NCI-H1436 treated with DMSO at 0.1 percent for 48 hours (cell line): ENCODE data around the gene DPYD.

Experiments
- DNase-seq: peaks from one replicate; lab custom pipeline; 2025; lab: John Stamatoyannopoulos, UW

The DPYD gene

GRCh38 chr1:97906567-97907241, 14.1 kb downstream of the DPYD start:
- DNase-seq, result peak; percentile 21

- DNase-seq, result no peak
These were observed 15.5 kb downstream of the DPYD start for GRCh38 chr1:97905141-97905940.

GRCh38 chr1:97904534-97904933, 16.3 kb downstream of the DPYD start:
- no peak for DNase-seq

- no peak for DNase-seq
These were observed 17.2 kb downstream of the DPYD start for GRCh38 chr1:97903626-97904025.

- no peak for DNase-seq
These were observed 18.8 kb downstream of the DPYD start for GRCh38 chr1:97902067-97902466.

GRCh38 chr1:97901017-97901658, 19.7 kb downstream of the DPYD start:
- DNase-seq, result no peak

GRCh38 chr1:97898948-97899347, 21.9 kb downstream of the DPYD start:
- no peak for DNase-seq

- DNase-seq, result no peak
These were observed 25.6 kb downstream of the DPYD start for GRCh38 chr1:97895278-97895677.

- DNase-seq, result no peak
These were observed 27.0 kb downstream of the DPYD start for GRCh38 chr1:97893844-97894243.

- no peak for DNase-seq
These were observed 34.6 kb downstream of the DPYD start for GRCh38 chr1:97886199-97886598.

GRCh38 chr1:97883823-97884222, 37.0 kb downstream of the DPYD start:
- no peak for DNase-seq

GRCh38 chr1:97877307-97877706, 43.5 kb downstream of the DPYD start:
- DNase-seq, result no peak

- DNase-seq, result no peak
These were observed 44.8 kb downstream of the DPYD start for GRCh38 chr1:97875996-97876395.

GRCh38 chr1:97870589-97870988, 50.2 kb downstream of the DPYD start:
- DNase-seq, result peak; percentile 98

- DNase-seq, result no peak
These were observed 51.4 kb downstream of the DPYD start for GRCh38 chr1:97869441-97869840.

GRCh38 chr1:97867127-97867526, 53.7 kb downstream of the DPYD start:
- DNase-seq, result no peak

- no peak for DNase-seq
These were observed 56.2 kb downstream of the DPYD start for GRCh38 chr1:97864615-97865014.

GRCh38 chr1:97853221-97853620, 67.6 kb downstream of the DPYD start:
- DNase-seq, result no peak

GRCh38 chr1:97849345-97850340, 71.2 kb downstream of the DPYD start:
- peak; percentile 73 for DNase-seq

GRCh38 chr1:97845805-97846204, 75.0 kb downstream of the DPYD start:
- DNase-seq, result no peak

- DNase-seq, result no peak
These were observed 76.2 kb downstream of the DPYD start for GRCh38 chr1:97844552-97845089.

GRCh38 chr1:97841338-97841737, 79.5 kb downstream of the DPYD start:
- no peak for DNase-seq
